H9 (cell line): ENCODE data around the gene PLCL1. TPM values are rescaled to one million over a fixed set of nuclear protein-coding genes. Genes with fewer than 3 reads are reported as not detected.

ENCODE experiments used
- DNase-seq: peaks from one replicate; pipeline ENCODE4 v3.0.0-alpha.2; 2017
- H2AFZ ChIP-seq: one replicate; pipeline ENCODE4 v1.6.1; 2013; ENCODE audit warnings: mild to moderate bottlenecking, low read length, control low read depth, moderate library complexity
- H2AK5ac ChIP-seq: 2 replicates; pipeline ENCODE4 v1.6.1; 2013; ENCODE audit warnings: low read length, control low read depth, mixed read lengths; ENCODE audit not compliant: insufficient read length
- H2BK120ac ChIP-seq: one replicate; pipeline ENCODE4 v1.6.1; 2013; ENCODE audit warnings: low read depth, mild to moderate bottlenecking, low read length, control low read depth, inconsistent platforms; ENCODE audit not compliant: poor library complexity, severe bottlenecking
- H2BK12ac ChIP-seq: 2 replicates; pipeline ENCODE4 v1.6.1; 2013; ENCODE audit warnings: low read length, control low read depth, mixed read lengths, low read depth; ENCODE audit not compliant: insufficient read length
- H2BK15ac ChIP-seq: 2 replicates; pipeline ENCODE4 v1.6.1; 2013; ENCODE audit warnings: low read depth, low read length, control low read depth
- H2BK20ac ChIP-seq: one replicate; pipeline ENCODE4 v1.6.1; 2013; ENCODE audit warnings: low read depth, mild to moderate bottlenecking, low read length, control low read depth, inconsistent platforms; ENCODE audit not compliant: poor library complexity, severe bottlenecking
- H2BK5ac ChIP-seq: 2 replicates; pipeline ENCODE4 v1.6.1; 2013; ENCODE audit warnings: low read length, control low read depth, mixed read lengths; ENCODE audit not compliant: insufficient read length
- H3K14ac ChIP-seq: 2 replicates; pipeline ENCODE4 v1.6.1; 2013; ENCODE audit warnings: low read length, control low read depth; ENCODE audit not compliant: insufficient read depth
- H3K18ac ChIP-seq: 2 replicates; pipeline ENCODE4 v1.6.1; 2013; ENCODE audit warnings: low read depth, mild to moderate bottlenecking, mixed read lengths, low read length, control low read depth; ENCODE audit not compliant: insufficient read length
- H3K23ac ChIP-seq: 2 replicates; pipeline ENCODE4 v1.6.1; 2013; ENCODE audit warnings: low read length, control low read depth, mixed read lengths, low read depth; ENCODE audit not compliant: insufficient read length
- H3K23me2 ChIP-seq: 2 replicates; pipeline ENCODE4 v1.6.1; 2013; ENCODE audit warnings: low read depth, mild to moderate bottlenecking, mixed read lengths, low read length, control low read depth; ENCODE audit not compliant: insufficient read length, poor library complexity, severe bottlenecking
- H3K27ac ChIP-seq: 2 replicates; pipeline ENCODE4 v1.5.1; 2013; ENCODE audit warnings: low read length, control low read depth, mixed read lengths, low read depth; ENCODE audit not compliant: insufficient read length
- H3K27me3 ChIP-seq: 2 replicates; pipeline ENCODE4 v1.6.1; 2013; ENCODE audit warnings: low read length, control low read depth, inconsistent platforms; ENCODE audit not compliant: insufficient read depth
- H3K4ac ChIP-seq: 2 replicates; pipeline ENCODE4 v1.6.1; 2013; ENCODE audit warnings: low read depth, mild to moderate bottlenecking, control low read depth, inconsistent platforms, low read length, moderate library complexity
- H3K4me1 ChIP-seq: 2 replicates; pipeline ENCODE4 v1.6.1; 2013; ENCODE audit warnings: low read length, control low read depth, inconsistent platforms; ENCODE audit not compliant: insufficient read depth
- H3K4me2 ChIP-seq: 2 replicates; pipeline ENCODE4 v1.6.1; 2013; ENCODE audit warnings: low read length, control low read depth, mixed read lengths; ENCODE audit not compliant: insufficient read length, insufficient read depth
- H3K56ac ChIP-seq: 2 replicates; pipeline ENCODE4 v1.6.1; 2013; ENCODE audit warnings: low read depth, mild to moderate bottlenecking, mixed read lengths, low read length, control low read depth; ENCODE audit not compliant: insufficient read length
- H3K79me1 ChIP-seq: 2 replicates; pipeline ENCODE4 v1.6.1; 2013; ENCODE audit warnings: low read depth, mild to moderate bottlenecking, moderate library complexity, low read length, control low read depth, inconsistent platforms; ENCODE audit not compliant: insufficient read depth, poor library complexity, severe bottlenecking
- H3K79me2 ChIP-seq: 2 replicates; pipeline ENCODE4 v1.6.1; 2013; ENCODE audit warnings: low read length, control low read depth, inconsistent platforms; ENCODE audit not compliant: insufficient read depth
- H3K9ac ChIP-seq: 2 replicates; pipeline ENCODE4 v1.6.1; 2013; ENCODE audit warnings: low read length, control low read depth, mixed read lengths; ENCODE audit not compliant: insufficient read length; ENCODE audit errors: extremely low read depth
- H3K9me3 ChIP-seq: one replicate; pipeline ENCODE4 v1.6.1; 2013; ENCODE audit warnings: low read depth, low read length, inconsistent platforms; ENCODE audit not compliant: control insufficient read depth
- H3T11ph ChIP-seq: one replicate; pipeline ENCODE4 v1.6.1; 2013; ENCODE audit warnings: mild to moderate bottlenecking, low read length, control low read depth, inconsistent platforms
- H4K20me1 ChIP-seq: one replicate; pipeline ENCODE4 v1.6.1; 2013; ENCODE audit not compliant: control insufficient read depth, insufficient read length, insufficient read depth
- H4K5ac ChIP-seq: 2 replicates; pipeline ENCODE4 v1.6.1; 2013; ENCODE audit warnings: low read depth, mild to moderate bottlenecking, mixed read lengths, low read length, control low read depth; ENCODE audit not compliant: insufficient read length
- H4K8ac ChIP-seq: replicated peaks from 2 replicates; pipeline ENCODE4 v1.6.1; 2013; ENCODE audit warnings: low read length, control low read depth, mixed read lengths, low read depth; ENCODE audit not compliant: insufficient read length
- H4K91ac ChIP-seq: 2 replicates; pipeline ENCODE4 v1.6.1; 2013; ENCODE audit warnings: low read depth, mild to moderate bottlenecking, moderate library complexity, mixed read lengths, low read length, control low read depth; ENCODE audit not compliant: insufficient read length
- H3K27ac Mint-ChIP-seq, 3 experiments: 2 replicates in 2 of 3; 3 replicates in 1 of 3; pipeline ENCODE4 v1.8.0; 2020 to 2021; ENCODE audit warnings: mixed read lengths in 3 of 3, mild to moderate bottlenecking in 1 of 3, moderate library complexity in 1 of 3
- H3K27me3 Mint-ChIP-seq: 2 replicates; pipeline ENCODE4 v1.8.0; 2021; ENCODE audit warnings: low read depth, mild to moderate bottlenecking, moderate library complexity, mixed read lengths
- H3K36me3 Mint-ChIP-seq, 3 experiments: 2 replicates in 2 of 3; 3 replicates in 1 of 3; pipeline ENCODE4 v1.8.0; 2020 to 2021; ENCODE audit warnings: low read depth in 3 of 3, mixed read lengths in 3 of 3; ENCODE audit not compliant: insufficient read depth in 1 of 3
- H3K4me1 Mint-ChIP-seq, 2 experiments: 2 replicates each; pipeline ENCODE4 v1.8.0; 2020; ENCODE audit warnings: mixed read lengths in 2 of 2
- H3K4me3 Mint-ChIP-seq, 2 experiments: 2 replicates in 1 of 2; 3 replicates in 1 of 2; pipeline ENCODE4 v1.8.0; 2020 to 2021; ENCODE audit warnings: mild to moderate bottlenecking in 2 of 2, mixed read lengths in 2 of 2, moderate library complexity in 1 of 2
- H3K9me3 Mint-ChIP-seq, 2 experiments: 2 replicates in 1 of 2; 3 replicates in 1 of 2; pipeline ENCODE4 v1.8.0; 2020; ENCODE audit warnings: mild to moderate bottlenecking in 2 of 2, mixed read lengths in 2 of 2, moderate library complexity in 1 of 2
- CTCF ChIP-seq: fragments of 200-600 bp; sonication (generic); conservative IDR thresholded peaks from 3 replicates; pipeline ENCODE4 v1.8.0; 2021; ENCODE audit warnings: antibody characterized with exemption, mild to moderate bottlenecking
- WGBS: extraction: QIAGEN DNeasy Blood & Tissue Kit; methylation state at CpG from one replicate; pipeline ENCODE4 v1.1.7; 2013; ENCODE audit warnings: missing lambda C conversion rate, low lambda C conversion rate, mixed read lengths; ENCODE audit not compliant: insufficient read length; ENCODE audit errors: extremely low coverage; 5-methylcytosine and 5-hydroxymethylcytosine counted together
- total RNA-seq: library from RNA; stranded (reverse); gene quantifications from 2 replicates; pipeline ENCODE4 v1.2.1, GENCODE V29; 2021

The PLCL1 gene
- total RNA-seq, 1 experiment from 2014 or later = 0.04 TPM

GRCh38 chr2:197939787-197940186, 135.4 kb downstream of the PLCL1 start:
- Histone ChIP-seq H2BK15ac (no peak overlapping the region), H4K20me1 (no peaks in the 10 kb centered on the region), H3K79me1 (no peaks in the 10 kb centered on the region), H2BK5ac (no peak overlapping the region), H3K4me2 (no peak overlapping the region), H2AFZ (no peak overlapping the region), H3K4me1 (no peaks in the 10 kb centered on the region; the same call in 1 of the 2 replicates), H3K23me2 (no peaks in the 10 kb centered on the region), H3K56ac (no peak overlapping the region), H3K4ac (no peak overlapping the region), H4K91ac (no peak overlapping the region), H3K23ac (no peak overlapping the region), H3T11ph (no peak overlapping the region), H3K27ac (no peak overlapping the region), H4K5ac (no peak overlapping the region), H3K27me3 (no peaks in the 10 kb centered on the region), H3K18ac (no peak overlapping the region), H2BK20ac (no peak overlapping the region), H3K9ac (no peak overlapping the region), H2BK12ac (no peak overlapping the region), H4K8ac (no peak overlapping the region), H3K14ac (no peak overlapping the region), H2BK120ac (no peak overlapping the region), H3K79me2 (no peaks in the 10 kb centered on the region), H2AK5ac (no peak overlapping the region), H3K9me3 (no peaks in the 10 kb centered on the region)
- Mint-ChIP-seq H3K36me3 (peaks cover 0 to 6% (median 0%) of the 10 kb centered on the region in 3 experiments; a peak in 1 of 7 replicates), H3K9me3 (peaks cover 0 to 3% of the 10 kb centered on the region in 2 experiments; a peak in 1 of 5 replicates), H3K4me3 (no peak overlapping the region), H3K27ac (no peak overlapping the region), H3K27me3 (no peaks in the 10 kb centered on the region), H3K4me1 (peaks cover 10 to 15% of the 10 kb centered on the region in 2 experiments)
- WGBS = no CpG with 5 or more reads among the region's 3 CpGs
- no peak for TF ChIP-seq CTCF
- DNase-seq = no peak
